Osteoblast (primary cell): Measurements from ENCODE around the gene ZNF467. TPM values are rescaled to one million over a fixed set of nuclear protein-coding genes. Genes with fewer than 3 reads are reported as not detected.

Experiments used
- DNase-seq: peaks from one replicate; pipeline ENCODE4 v3.0.0; 2011; ENCODE audit warnings: low spot score, mixed read lengths; ENCODE audit not compliant: insufficient read length; ENCODE audit errors: missing footprints
- H2AFZ ChIP-seq: 2 replicates; pipeline ENCODE4 v1.6.0; 2011; ENCODE audit warnings: mild to moderate bottlenecking, low read length
- H3K27ac ChIP-seq: 2 replicates; pipeline ENCODE4 v1.5.1; 2011; ENCODE audit warnings: mild to moderate bottlenecking, low read depth, low read length, moderate library complexity
- H3K27me3 ChIP-seq: 2 replicates; pipeline ENCODE4 v1.6.0; 2012; ENCODE audit warnings: mild to moderate bottlenecking, control low read depth, inconsistent platforms, low read length, moderate library complexity; ENCODE audit not compliant: insufficient read depth
- H3K36me3 ChIP-seq: 2 replicates; pipeline ENCODE4 v1.5.1; 2011; ENCODE audit warnings: mild to moderate bottlenecking, low read length, control low read depth, moderate library complexity; ENCODE audit not compliant: insufficient read depth
- H3K4me1 ChIP-seq: 2 replicates; pipeline ENCODE4 v1.5.1; 2011; ENCODE audit warnings: mild to moderate bottlenecking, low read length, control low read depth, moderate library complexity; ENCODE audit not compliant: insufficient read depth
- H3K4me2 ChIP-seq: 2 replicates; pipeline ENCODE4 v1.6.0; 2011; ENCODE audit warnings: mild to moderate bottlenecking, low read length; ENCODE audit not compliant: insufficient read depth
- H3K4me3 ChIP-seq: fragments of 200-600 bp; sonication (generic); 3 replicates; pipeline ENCODE4 v1.5.1; 2012; ENCODE audit warnings: mild to moderate bottlenecking, low read length, inconsistent platforms; ENCODE audit not compliant: insufficient read depth
- H3K79me2 ChIP-seq: 2 replicates; pipeline ENCODE4 v1.6.0; 2012; ENCODE audit warnings: mild to moderate bottlenecking, low read length, control low read depth, inconsistent platforms; ENCODE audit not compliant: insufficient read depth
- H3K9me3 ChIP-seq: 2 replicates; pipeline ENCODE4 v1.5.1; 2011; ENCODE audit warnings: low read depth, low read length, control low read depth
- H4K20me1 ChIP-seq: 2 replicates; pipeline ENCODE4 v1.6.0; 2012; ENCODE audit warnings: mild to moderate bottlenecking, low read length, control low read depth; ENCODE audit not compliant: insufficient read depth
- total RNA-seq: library from RNA; depleted of rRNA; stranded (reverse); fragments of >200 nt; gene quantifications from 2 replicates; pipeline ENCODE4 v1.2.3, GENCODE V29; 2012
- TF ChIP-seq, protein P1 (sequence below): IDR thresholded peaks from 2 replicates; pipeline ENCODE4 v1.5.1; 2011; ENCODE audit warnings: mild to moderate bottlenecking, low read depth, low read length, moderate library complexity; ENCODE audit errors: extremely low read depth

Gene ZNF467
- total RNA-seq, 1 donor, result not detected

DNA sequence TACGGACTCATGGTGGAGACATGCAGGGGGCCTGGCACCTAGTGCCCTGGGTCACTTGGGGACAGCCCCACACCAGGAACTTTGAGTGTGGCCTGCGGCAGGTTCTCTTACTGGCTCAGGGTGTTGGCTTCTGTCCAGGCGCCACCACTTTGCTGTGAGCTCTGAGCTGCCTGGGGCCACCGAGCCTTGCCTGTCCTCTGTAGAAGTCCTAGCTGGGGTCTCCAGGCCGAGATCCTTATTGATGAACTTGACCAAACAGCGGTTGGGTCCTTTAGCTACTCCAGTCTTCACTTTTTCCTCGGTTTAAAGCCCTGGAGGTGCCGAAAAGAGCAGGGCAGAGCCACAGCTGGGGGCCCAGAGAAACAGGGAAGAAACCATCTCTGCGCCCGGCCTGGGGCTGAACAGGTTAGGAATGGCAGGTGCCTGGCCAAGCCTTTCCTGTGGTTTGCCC, 41.3 kb downstream of the ZNF467 start:
- no peak for DNase-seq
- no peak overlapping the region for H3K4me2 ChIP-seq
- H3K4me1 ChIP-seq, result no peaks in the 10 kb centered on the region
- H3K4me3 ChIP-seq, result no peak overlapping the region
- no peaks in the 10 kb centered on the region for H4K20me1 ChIP-seq
- H3K79me2 ChIP-seq, result no peaks in the 10 kb centered on the region
- H3K27me3 ChIP-seq, result peaks cover 11% of the 10 kb centered on the region
- no peak overlapping the region for H3K27ac ChIP-seq
- no peak overlapping the region for H2AFZ ChIP-seq
- TF ChIP-seq, protein P1, sequence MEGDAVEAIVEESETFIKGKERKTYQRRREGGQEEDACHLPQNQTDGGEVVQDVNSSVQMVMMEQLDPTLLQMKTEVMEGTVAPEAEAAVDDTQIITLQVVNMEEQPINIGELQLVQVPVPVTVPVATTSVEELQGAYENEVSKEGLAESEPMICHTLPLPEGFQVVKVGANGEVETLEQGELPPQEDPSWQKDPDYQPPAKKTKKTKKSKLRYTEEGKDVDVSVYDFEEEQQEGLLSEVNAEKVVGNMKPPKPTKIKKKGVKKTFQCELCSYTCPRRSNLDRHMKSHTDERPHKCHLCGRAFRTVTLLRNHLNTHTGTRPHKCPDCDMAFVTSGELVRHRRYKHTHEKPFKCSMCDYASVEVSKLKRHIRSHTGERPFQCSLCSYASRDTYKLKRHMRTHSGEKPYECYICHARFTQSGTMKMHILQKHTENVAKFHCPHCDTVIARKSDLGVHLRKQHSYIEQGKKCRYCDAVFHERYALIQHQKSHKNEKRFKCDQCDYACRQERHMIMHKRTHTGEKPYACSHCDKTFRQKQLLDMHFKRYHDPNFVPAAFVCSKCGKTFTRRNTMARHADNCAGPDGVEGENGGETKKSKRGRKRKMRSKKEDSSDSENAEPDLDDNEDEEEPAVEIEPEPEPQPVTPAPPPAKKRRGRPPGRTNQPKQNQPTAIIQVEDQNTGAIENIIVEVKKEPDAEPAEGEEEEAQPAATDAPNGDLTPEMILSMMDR, result no peak
- H3K36me3 ChIP-seq, result peaks cover 3% of the 10 kb centered on the region
- H3K9me3 ChIP-seq, result no peaks in the 10 kb centered on the region

DNA sequence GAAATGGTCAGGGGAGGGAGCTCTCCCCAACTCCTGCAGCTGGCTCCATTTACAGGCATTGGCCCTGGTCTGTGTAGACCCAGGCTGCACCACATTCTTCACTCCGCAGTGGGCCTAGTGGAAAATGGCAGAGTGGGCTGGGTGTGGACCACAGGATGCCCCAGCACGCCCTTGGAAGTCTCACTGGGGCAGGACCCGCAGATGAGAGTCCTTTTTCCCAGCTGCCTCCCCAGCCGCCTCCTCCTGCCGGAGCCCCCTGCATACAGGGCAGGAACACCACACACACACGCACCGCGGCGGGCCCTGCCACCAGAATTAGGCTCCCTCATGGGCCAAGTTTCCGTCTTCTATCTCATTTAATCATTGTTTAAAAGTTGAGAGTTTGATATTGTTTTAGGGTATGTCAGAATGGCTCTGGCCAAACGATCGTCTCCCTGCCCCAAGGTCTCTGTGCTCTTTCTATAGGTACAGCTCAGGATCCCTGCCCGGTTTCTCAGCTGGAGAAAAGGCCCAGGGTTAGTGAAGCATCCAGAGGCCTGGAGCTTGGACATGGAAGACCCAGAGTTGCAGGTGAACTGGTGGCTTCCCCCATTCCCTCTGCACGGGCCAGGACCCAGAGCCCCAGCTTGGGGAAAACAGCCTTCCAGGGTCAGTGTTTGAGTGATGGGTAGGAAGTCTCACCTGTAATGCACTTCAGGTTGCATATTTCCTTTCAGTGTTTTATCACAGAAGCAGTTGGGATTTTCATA, 42.0 kb downstream of the ZNF467 start:
- H3K79me2 ChIP-seq, result no peaks in the 10 kb centered on the region
- H3K36me3 ChIP-seq, result peaks cover 3% of the 10 kb centered on the region
- no peak overlapping the region for H2AFZ ChIP-seq
- no peak overlapping the region for H3K4me2 ChIP-seq
- H3K4me3 ChIP-seq, result no peak overlapping the region
- no peaks in the 10 kb centered on the region for H3K9me3 ChIP-seq
- TF ChIP-seq, protein P1, result no peak
- H3K27ac ChIP-seq, result no peak overlapping the region
- peaks cover 3% of the 10 kb centered on the region for H3K27me3 ChIP-seq
- no peak for DNase-seq
- no peaks in the 10 kb centered on the region for H4K20me1 ChIP-seq
- no peaks in the 10 kb centered on the region for H3K4me1 ChIP-seq

DNA sequence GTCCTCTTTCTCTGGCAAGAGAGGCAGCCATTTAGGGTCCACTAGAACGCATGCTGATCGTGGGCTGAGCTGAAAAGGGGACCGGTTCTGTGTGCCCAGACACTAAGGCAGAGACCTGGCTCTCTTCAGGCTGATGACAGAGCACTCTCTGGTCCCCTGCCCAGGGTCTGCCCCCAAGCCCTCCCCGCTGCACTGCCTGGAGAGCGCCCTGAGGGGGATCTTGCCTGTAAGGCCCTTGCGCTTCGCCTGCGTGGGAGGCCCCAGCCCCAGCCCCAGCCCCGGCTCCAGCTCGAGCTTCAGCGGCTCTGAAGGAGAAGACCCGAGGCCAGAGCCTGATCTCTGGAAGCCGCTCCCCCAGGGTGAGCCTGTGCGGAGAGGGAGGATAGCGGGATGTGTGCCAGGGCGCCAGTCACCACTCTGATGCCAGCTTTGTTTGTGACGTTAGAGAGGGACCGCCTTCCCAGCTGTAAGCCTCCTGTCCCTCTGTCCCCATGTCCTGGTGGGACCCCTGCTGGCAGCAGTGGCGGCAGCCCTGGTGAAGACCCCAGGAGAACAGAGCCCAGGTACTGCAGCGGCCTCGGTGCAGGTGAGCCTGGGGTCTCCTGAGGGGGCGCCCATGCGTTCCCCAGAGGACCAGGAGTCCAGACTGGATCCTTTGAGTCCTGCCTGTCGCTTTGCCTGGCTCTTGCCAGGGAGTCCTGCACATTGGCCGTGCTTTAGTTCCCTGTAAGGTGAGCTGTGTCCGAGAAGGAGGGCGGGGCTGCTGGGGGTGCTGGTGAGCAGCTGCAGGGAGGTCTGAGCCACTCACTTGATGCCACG, 43.2 kb downstream of the ZNF467 start:
- H3K36me3 ChIP-seq, result peaks cover 3% of the 10 kb centered on the region
- H3K4me2 ChIP-seq, result no peak overlapping the region
- no peak overlapping the region for H3K27ac ChIP-seq
- H3K79me2 ChIP-seq, result no peaks in the 10 kb centered on the region
- TF ChIP-seq, protein P1, result no peak
- no peaks in the 10 kb centered on the region for H3K27me3 ChIP-seq
- no peak overlapping the region for H2AFZ ChIP-seq
- H4K20me1 ChIP-seq, result no peaks in the 10 kb centered on the region
- H3K4me3 ChIP-seq, result no peak overlapping the region
- H3K9me3 ChIP-seq, result no peaks in the 10 kb centered on the region
- no peak for DNase-seq
- no peaks in the 10 kb centered on the region for H3K4me1 ChIP-seq

DNA sequence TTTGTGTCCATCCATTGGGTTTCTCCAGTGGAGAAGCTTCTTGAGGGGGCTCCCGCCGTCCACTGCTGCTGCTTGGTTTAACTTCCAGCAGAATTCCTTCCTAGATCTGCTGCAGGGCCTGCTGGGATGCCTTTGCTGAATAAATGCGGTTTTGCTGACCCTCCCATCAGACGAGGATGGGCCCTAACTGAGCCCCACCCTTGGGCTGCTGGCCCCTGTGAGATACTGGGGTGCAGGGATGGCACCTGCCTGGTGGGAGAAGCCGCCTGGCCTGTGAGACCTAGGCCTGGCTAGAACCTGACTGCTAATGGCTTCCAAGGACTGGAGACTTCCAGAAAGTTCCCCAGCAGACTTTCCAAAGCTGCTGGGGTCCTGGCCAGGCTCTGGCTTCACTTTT, 43.8 kb downstream of the ZNF467 start:
- DNase-seq, result no peak
- TF ChIP-seq, protein P1, result no peak

More for the DNA sequence above, 43.8 kb downstream of the ZNF467 start:
- H3K36me3 ChIP-seq, result peaks cover 3% of the 10 kb centered on the region
- no peaks in the 10 kb centered on the region for H3K4me1 ChIP-seq
- no peak overlapping the region for H3K4me2 ChIP-seq
- H4K20me1 ChIP-seq, result no peaks in the 10 kb centered on the region
- no peak overlapping the region for H3K4me3 ChIP-seq
- H2AFZ ChIP-seq, result no peak overlapping the region
- H3K79me2 ChIP-seq, result no peaks in the 10 kb centered on the region
- H3K27me3 ChIP-seq, result no peaks in the 10 kb centered on the region
- no peak overlapping the region for H3K27ac ChIP-seq
- H3K9me3 ChIP-seq, result no peaks in the 10 kb centered on the region
